HG03097 (cell line): Measurements from ENCODE around the gene ERCC6L.
"Not testable (repeated sequence)": the region's sequence is repeated elsewhere in the genome, so short reads cannot be mapped to it uniquely, and the experiment has no call there.

ENCODE experiments used
- ATAC-seq: cut with Tn5 transposase; IDR thresholded peaks from one replicate; pipeline ENCODE4 v1.9.1; 2021; ENCODE audit not compliant: unreplicated experiment, low FRiP score

Gene ERCC6L

GRCh38 chrX:72247206-72247942 is 8.5 kb upstream of the ERCC6L start:
- ATAC-seq = no peak

GRCh38 chrX:72245461-72246089 is 6.7 kb upstream of the ERCC6L start:
- no peak for ATAC-seq

GRCh38 chrX:72243472-72243871 is 4.6 kb upstream of the ERCC6L start:
- no peak for ATAC-seq

- no peak for ATAC-seq
Measured at GRCh38 chrX:72240976-72241375, 2.1 kb upstream of the ERCC6L start.

GRCh38 chrX:72238183-72238582 is 644 bp downstream of the ERCC6L start:
- ATAC-seq = no peak

GRCh38 chrX:72236841-72237240 is 2.0 kb downstream of the ERCC6L start:
- no peak for ATAC-seq

- ATAC-seq = no peak
Measured at GRCh38 chrX:72230290-72230689, 8.5 kb downstream of the ERCC6L start.

GRCh38 chrX:72220375-72220774 is 18.5 kb downstream of the ERCC6L start:
- not testable (repeated sequence) for ATAC-seq

- no peak for ATAC-seq
Measured at GRCh38 chrX:72216973-72217372, 21.9 kb downstream of the ERCC6L start.

GRCh38 chrX:72208126-72208800 is 30.6 kb downstream of the ERCC6L start:
- ATAC-seq = no peak

GRCh38 chrX:72207366-72207765 is 31.5 kb downstream of the ERCC6L start:
- ATAC-seq = no peak

GRCh38 chrX:72205706-72206105 is 33.1 kb downstream of the ERCC6L start:
- no peak for ATAC-seq

GRCh38 chrX:72203421-72203820 is 35.4 kb downstream of the ERCC6L start:
- no peak for ATAC-seq

GRCh38 chrX:72202792-72203401 is 35.9 kb downstream of the ERCC6L start:
- no peak for ATAC-seq

- ATAC-seq = no peak
Measured at GRCh38 chrX:72201836-72202536, 36.8 kb downstream of the ERCC6L start.

GRCh38 chrX:72182924-72183323 is 55.9 kb downstream of the ERCC6L start:
- ATAC-seq = no peak

GRCh38 chrX:72181178-72182125 is 57.4 kb downstream of the ERCC6L start, which contains the start of gene PIN4:
Gene PIN4, plus strand, starts transcription at chrX:72181757. Its CDS starts 29 bp downstream, at chrX:72181786.
- ATAC-seq = peak; percentile 95

GRCh38 chrX:72180539-72180938 is 58.3 kb downstream of the ERCC6L start:
- no peak for ATAC-seq

GRCh38 chrX:72176981-72177380 is 61.8 kb downstream of the ERCC6L start:
- ATAC-seq = no peak
